HEK293 (cell line): Measurements from ENCODE around the gene RFXAP.
A peak's percentile ranks its signal among the peaks of the same experiment; 100 is the strongest.

ENCODE experiments used
- CTCF ChIA-PET: fragments of 350-600 bp; formaldehyde crosslinking; extraction: SDS; loops from one replicate; lab custom pipeline; 2021; ENCODE audit warnings: antibody characterized with exemption; lab: Yijun Ruan, JAX
- POLR2A ChIA-PET: fragments of 300-600 bp; formaldehyde crosslinking; extraction: SDS; loops from one replicate; lab custom pipeline; 2020; ENCODE audit warnings: antibody characterized with exemption, inconsistent platforms; lab: Yijun Ruan, JAX
- H3K27ac ChIP-seq: fragments of 200-500 bp; sonication (Bioruptor generic); 2 replicates; pipeline ENCODE4 v1.5.1; 2014; ENCODE audit warnings: low read depth, low read length, control low read depth, inconsistent platforms; ENCODE audit errors: extremely low read depth
- H3K36me3 ChIP-seq, 2 experiments: fragments of 200-500 bp in 1 of 2; sonication (Bioruptor generic) in 1 of 2; 1 replicate in 1 of 2; 2 replicates in 1 of 2; pipeline ENCODE4 v1.5.1; 2014 to 2017; ENCODE audit warnings: inconsistent platforms in 2 of 2, low read length in 2 of 2; ENCODE audit not compliant: control insufficient read depth in 2 of 2, insufficient read depth in 1 of 2
- H3K4me1 ChIP-seq: fragments of 200-500 bp; sonication (Bioruptor generic); 2 replicates; pipeline ENCODE4 v1.5.1; 2014; ENCODE audit warnings: mild to moderate bottlenecking, low read length, inconsistent platforms; ENCODE audit not compliant: control insufficient read depth, insufficient read depth
- H3K4me3 ChIP-seq: 2 replicates; pipeline ENCODE4 v1.5.1; 2011; ENCODE audit warnings: low read depth, mild to moderate bottlenecking, control low read depth, low read length, moderate library complexity
- H3K9me3 ChIP-seq: fragments of 200-500 bp; sonication (Bioruptor generic); 2 replicates; pipeline ENCODE4 v1.5.1; 2014; ENCODE audit warnings: low read depth, low read length, inconsistent platforms; ENCODE audit not compliant: control insufficient read depth, insufficient read depth
- HOXA7 ChIP-seq: sonication (generic); formaldehyde crosslinking; IDR thresholded peaks from 2 replicates; pipeline ENCODE4 v1.8.1; 2022; ENCODE audit warnings: missing genetic modification reagents, borderline replicate concordance
- KLF1 ChIP-seq: fragments of 450-650 bp; formaldehyde crosslinking; IDR thresholded peaks from 2 replicates; pipeline ENCODE4 v1.5.1; 2016; ENCODE audit warnings: missing biosample characterization, missing genetic modification characterization
- KLF16 ChIP-seq: fragments of 450-650 bp; formaldehyde crosslinking; IDR thresholded peaks from 2 replicates; pipeline ENCODE4 v1.5.1; 2017; ENCODE audit warnings: missing biosample characterization, missing genetic modification characterization
- MYNN ChIP-seq: fragments of 450-650 bp; formaldehyde crosslinking; IDR thresholded peaks from 2 replicates; pipeline ENCODE4 v1.5.1; 2016; ENCODE audit warnings: missing biosample characterization, missing genetic modification characterization, borderline replicate concordance
- OVOL3 ChIP-seq: fragments of 450-650 bp; formaldehyde crosslinking; IDR thresholded peaks from 2 replicates; pipeline ENCODE4 v1.5.1; 2016; ENCODE audit warnings: missing biosample characterization, missing genetic modification characterization
- REPIN1 ChIP-seq: fragments of 450-650 bp; formaldehyde crosslinking; IDR thresholded peaks from 2 replicates; pipeline ENCODE4 v1.5.1; 2017; ENCODE audit warnings: missing biosample characterization, missing genetic modification characterization, low read depth
- SP2 ChIP-seq: fragments of 450-650 bp; formaldehyde crosslinking; IDR thresholded peaks from 2 replicates; pipeline ENCODE4 v1.5.1; 2016; ENCODE audit warnings: missing biosample characterization, missing genetic modification characterization
- ZNF121 ChIP-seq: fragments of 450-650 bp; formaldehyde crosslinking; IDR thresholded peaks from 2 replicates; pipeline ENCODE4 v1.5.1; 2016; ENCODE audit warnings: missing biosample characterization, missing genetic modification characterization
- ZNF138 ChIP-seq: fragments of 450-650 bp; formaldehyde crosslinking; IDR thresholded peaks from 2 replicates; pipeline ENCODE4 v1.5.1; 2016; ENCODE audit warnings: missing biosample characterization, missing genetic modification characterization, borderline replicate concordance
- ZNF155 ChIP-seq: fragments of 450-650 bp; formaldehyde crosslinking; IDR thresholded peaks from 2 replicates; pipeline ENCODE4 v1.5.1; 2016; ENCODE audit warnings: missing biosample characterization, missing genetic modification characterization
- ZNF157 ChIP-seq: fragments of 450-650 bp; formaldehyde crosslinking; IDR thresholded peaks from 2 replicates; pipeline ENCODE4 v1.5.1; 2016; ENCODE audit warnings: missing biosample characterization, missing genetic modification characterization
- ZNF221 ChIP-seq: fragments of 450-650 bp; formaldehyde crosslinking; IDR thresholded peaks from 2 replicates; pipeline ENCODE4 v1.5.1; 2017; ENCODE audit warnings: missing biosample characterization, missing genetic modification characterization, borderline replicate concordance
- ZNF324 ChIP-seq: fragments of 450-650 bp; formaldehyde crosslinking; IDR thresholded peaks from 2 replicates; pipeline ENCODE4 v1.5.1; 2016; ENCODE audit warnings: missing biosample characterization, missing genetic modification characterization
- ZNF341 ChIP-seq: fragments of 450-650 bp; formaldehyde crosslinking; IDR thresholded peaks from 2 replicates; pipeline ENCODE4; 2016; ENCODE audit warnings: low read depth, missing biosample characterization, missing genetic modification characterization
- ZNF416 ChIP-seq: fragments of 450-650 bp; formaldehyde crosslinking; IDR thresholded peaks from 2 replicates; pipeline ENCODE4 v1.5.1; 2016; ENCODE audit warnings: missing biosample characterization, missing genetic modification characterization
- ZNF510 ChIP-seq: fragments of 450-650 bp; formaldehyde crosslinking; IDR thresholded peaks from 2 replicates; pipeline ENCODE4 v1.5.1; 2018; ENCODE audit warnings: mild to moderate bottlenecking, missing genetic modification characterization, missing biosample characterization; ENCODE audit not compliant: insufficient replicate concordance
- ZNF610 ChIP-seq: fragments of 450-650 bp; formaldehyde crosslinking; IDR thresholded peaks from 2 replicates; pipeline ENCODE4 v1.5.1; 2016; ENCODE audit warnings: missing biosample characterization, missing genetic modification characterization, borderline replicate concordance
- ZNF707 ChIP-seq: fragments of 450-650 bp; formaldehyde crosslinking; IDR thresholded peaks from 2 replicates; pipeline ENCODE4 v1.5.1; 2016; ENCODE audit warnings: missing biosample characterization, missing genetic modification characterization
- ZNF791 ChIP-seq: fragments of 450-650 bp; formaldehyde crosslinking; IDR thresholded peaks from 2 replicates; pipeline ENCODE4 v1.5.1; 2016; ENCODE audit warnings: missing biosample characterization, missing genetic modification characterization
- ZSCAN16 ChIP-seq: fragments of 450-650 bp; formaldehyde crosslinking; IDR thresholded peaks from 2 replicates; pipeline ENCODE4 v1.5.1; 2016; ENCODE audit warnings: missing biosample characterization, missing genetic modification characterization
- ZXDB ChIP-seq: fragments of 450-650 bp; formaldehyde crosslinking; IDR thresholded peaks from 2 replicates; pipeline ENCODE4 v1.5.1; 2016; ENCODE audit warnings: missing biosample characterization, missing genetic modification characterization
- TF ChIP-seq, protein P1 (sequence below): fragments of 450-650 bp; formaldehyde crosslinking; IDR thresholded peaks from 2 replicates; pipeline ENCODE4 v1.5.1; 2016; ENCODE audit warnings: missing biosample characterization, missing genetic modification characterization
- TF ChIP-seq, protein P2 (sequence below): fragments of 450-650 bp; formaldehyde crosslinking; IDR thresholded peaks from 2 replicates; pipeline ENCODE4 v1.5.1; 2016; ENCODE audit warnings: missing biosample characterization, missing genetic modification characterization

RFXAP gene

DNA sequence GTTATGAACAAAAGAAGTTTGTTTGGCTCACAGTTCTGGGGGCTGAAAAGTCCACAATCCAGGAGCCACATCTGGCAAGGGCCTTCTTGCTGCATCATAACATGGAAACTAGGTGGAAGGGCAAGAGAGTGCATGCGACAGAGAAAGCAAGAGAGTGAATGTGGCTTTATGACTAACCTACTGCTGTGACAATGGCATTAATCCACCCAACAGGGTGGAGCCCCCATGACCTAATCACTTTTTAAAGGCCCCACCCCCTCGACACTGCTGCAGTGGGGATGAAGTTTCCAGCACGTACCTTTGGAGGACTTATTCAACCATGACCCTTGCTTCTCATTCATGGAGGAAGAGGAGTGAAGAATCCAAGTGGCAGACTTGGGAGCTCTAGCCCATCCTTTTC is 30.0 kb upstream of the RFXAP start:
- CTCF ChIA-PET: no interaction called here
- Histone ChIP-seq H3K27ac (no peak overlapping the region), H3K4me1 (no peaks in the 10 kb centered on the region), H3K9me3 (no peaks in the 10 kb centered on the region), H3K36me3 (no peaks in the 10 kb centered on the region), H3K4me3 (no peak overlapping the region)
- POLR2A ChIA-PET: no interaction called here
- TF ChIP-seq MYNN (tag by site-specific recombination) (no peak), OVOL3 (tag by site-specific recombination) (no peak), KLF1 (tag by site-specific recombination) (peak; percentile 86)

GRCh38 chr13:36789730-36790129 is 29.3 kb upstream of the RFXAP start:
- TF ChIP-seq ZXDB (no peak), ZNF791 (tag by site-specific recombination) (no peak), ZNF416 (no peak), ZNF324 (tag by site-specific recombination) (no peak), REPIN1 (no peak), SP2 (tag by site-specific recombination) (no peak), ZNF341 (tag by site-specific recombination) (no peak), ZSCAN16 (tag by site-specific recombination) (no peak), ZNF155 (no peak), ZNF121 (tag by site-specific recombination) (no peak), ZNF138 (no peak)
- TF ChIP-seq, protein P1, sequence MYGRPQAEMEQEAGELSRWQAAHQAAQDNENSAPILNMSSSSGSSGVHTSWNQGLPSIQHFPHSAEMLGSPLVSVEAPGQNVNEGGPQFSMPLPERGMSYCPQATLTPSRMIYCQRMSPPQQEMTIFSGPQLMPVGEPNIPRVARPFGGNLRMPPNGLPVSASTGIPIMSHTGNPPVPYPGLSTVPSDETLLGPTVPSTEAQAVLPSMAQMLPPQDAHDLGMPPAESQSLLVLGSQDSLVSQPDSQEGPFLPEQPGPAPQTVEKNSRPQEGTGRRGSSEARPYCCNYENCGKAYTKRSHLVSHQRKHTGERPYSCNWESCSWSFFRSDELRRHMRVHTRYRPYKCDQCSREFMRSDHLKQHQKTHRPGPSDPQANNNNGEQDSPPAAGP: no peak
- Histone ChIP-seq H3K27ac (no peak overlapping the region), H3K36me3 (no peaks in the 10 kb centered on the region), H3K4me3 (no peak overlapping the region), H3K4me1 (no peaks in the 10 kb centered on the region), H3K9me3 (no peaks in the 10 kb centered on the region)
- CTCF ChIA-PET: no interaction called here
- POLR2A ChIA-PET: no interaction called here

DNA sequence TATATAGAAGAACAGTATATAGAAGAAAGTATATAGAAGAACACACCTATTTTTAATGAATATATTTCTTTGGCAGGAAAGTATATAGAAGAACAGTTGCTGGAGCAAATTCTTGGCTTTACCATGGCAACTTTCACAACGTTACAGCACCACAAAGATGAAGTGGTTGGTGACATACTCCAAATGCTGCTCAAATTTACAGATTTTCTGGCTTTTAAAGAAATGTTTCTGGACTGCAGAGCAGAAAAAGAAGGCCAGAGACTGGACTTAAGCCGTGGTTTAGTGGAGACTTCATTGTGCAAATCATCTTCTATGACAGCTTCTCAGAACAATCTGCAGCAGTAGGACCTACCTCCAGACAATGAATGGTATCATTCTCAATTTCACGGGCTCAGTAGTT is 24.3 kb upstream of the RFXAP start:
- TF ChIP-seq KLF16 (tag by site-specific recombination) (no peak), HOXA7 (CRISPR knock-in tag) (no peak), ZNF221 (tag by site-specific recombination) (no peak), ZNF610 (tag by site-specific recombination) (no peak), ZNF510 (tag by site-specific recombination) (no peak), ZNF157 (no peak), ZNF707 (tag by site-specific recombination) (no peak)
- TF ChIP-seq, protein P2, sequence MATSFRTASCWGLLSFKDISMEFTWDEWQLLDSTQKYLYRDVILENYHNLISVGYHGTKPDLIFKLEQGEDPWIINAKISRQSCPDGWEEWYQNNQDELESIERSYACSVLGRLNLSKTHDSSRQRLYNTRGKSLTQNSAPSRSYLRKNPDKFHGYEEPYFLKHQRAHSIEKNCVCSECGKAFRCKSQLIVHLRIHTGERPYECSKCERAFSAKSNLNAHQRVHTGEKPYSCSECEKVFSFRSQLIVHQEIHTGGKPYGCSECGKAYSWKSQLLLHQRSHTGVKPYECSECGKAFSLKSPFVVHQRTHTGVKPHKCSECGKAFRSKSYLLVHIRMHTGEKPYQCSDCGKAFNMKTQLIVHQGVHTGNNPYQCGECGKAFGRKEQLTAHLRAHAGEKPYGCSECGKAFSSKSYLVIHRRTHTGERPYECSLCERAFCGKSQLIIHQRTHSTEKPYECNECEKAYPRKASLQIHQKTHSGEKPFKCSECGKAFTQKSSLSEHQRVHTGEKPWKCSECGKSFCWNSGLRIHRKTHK (tag by site-specific recombination): no peak
- ChIA-PET CTCF (no interaction called here), POLR2A (no interaction called here)
- no peaks in the 10 kb centered on the region for H3K36me3 ChIP-seq
- H3K9me3 ChIP-seq: no peaks in the 10 kb centered on the region
- no peak overlapping the region for H3K4me3 ChIP-seq
- no peaks in the 10 kb centered on the region for H3K4me1 ChIP-seq
- no peak overlapping the region for H3K27ac ChIP-seq
